HFFc6 (cell line): ENCODE data around the gene SDC3. TPM values are rescaled to one million over a fixed set of nuclear protein-coding genes. Genes with fewer than 3 reads are reported as not detected.

Source experiments
- DNase-seq: peaks from one replicate; pipeline ENCODE4 v3.0.0-alpha.2; 2018
- H3K27ac Mint-ChIP-seq: 2 replicates; pipeline ENCODE4 v1.8.0; 2020; ENCODE audit warnings: mild to moderate bottlenecking, mixed read lengths
- H3K27me3 Mint-ChIP-seq: 2 replicates; pipeline ENCODE4 v1.8.0; 2021; ENCODE audit warnings: mild to moderate bottlenecking, moderate library complexity, mixed read lengths; ENCODE audit not compliant: insufficient read depth
- H3K36me3 Mint-ChIP-seq: 2 replicates; pipeline ENCODE4 v1.8.0; 2021; ENCODE audit warnings: low read depth, mixed read lengths
- H3K4me1 Mint-ChIP-seq: 2 replicates; pipeline ENCODE4 v1.8.0; 2020; ENCODE audit warnings: low read depth, mixed read lengths
- H3K4me3 Mint-ChIP-seq: 2 replicates; pipeline ENCODE4 v1.8.0; 2020; ENCODE audit warnings: mild to moderate bottlenecking, moderate library complexity, mixed read lengths
- H3K9me3 Mint-ChIP-seq: 2 replicates; pipeline ENCODE4 v1.8.0; 2020; ENCODE audit warnings: mild to moderate bottlenecking, mixed read lengths
- total RNA-seq, 6 experiments: library from RNA; stranded (reverse); fragmentation: NEBNext Ultra II Directional; extraction: Animal tissue kit (Norgen Biotek cat#: 25700); gene quantifications; 2 replicates in 1 of 6; 3 replicates in 5 of 6; pipeline ENCODE4 v1.2.3, GENCODE V29; 2021
- TF ChIP-seq, protein P1 (sequence below): fragments of 200-600 bp; sonication (generic); IDR thresholded peaks from 2 replicates; pipeline ENCODE4 v1.5.0; 2021; ENCODE audit warnings: antibody characterized with exemption, mild to moderate bottlenecking

SDC3 gene
- total RNA-seq, 6 experiments from 2014 or later: 50.9 to 60.5 (median 56.7) TPM

DNA sequence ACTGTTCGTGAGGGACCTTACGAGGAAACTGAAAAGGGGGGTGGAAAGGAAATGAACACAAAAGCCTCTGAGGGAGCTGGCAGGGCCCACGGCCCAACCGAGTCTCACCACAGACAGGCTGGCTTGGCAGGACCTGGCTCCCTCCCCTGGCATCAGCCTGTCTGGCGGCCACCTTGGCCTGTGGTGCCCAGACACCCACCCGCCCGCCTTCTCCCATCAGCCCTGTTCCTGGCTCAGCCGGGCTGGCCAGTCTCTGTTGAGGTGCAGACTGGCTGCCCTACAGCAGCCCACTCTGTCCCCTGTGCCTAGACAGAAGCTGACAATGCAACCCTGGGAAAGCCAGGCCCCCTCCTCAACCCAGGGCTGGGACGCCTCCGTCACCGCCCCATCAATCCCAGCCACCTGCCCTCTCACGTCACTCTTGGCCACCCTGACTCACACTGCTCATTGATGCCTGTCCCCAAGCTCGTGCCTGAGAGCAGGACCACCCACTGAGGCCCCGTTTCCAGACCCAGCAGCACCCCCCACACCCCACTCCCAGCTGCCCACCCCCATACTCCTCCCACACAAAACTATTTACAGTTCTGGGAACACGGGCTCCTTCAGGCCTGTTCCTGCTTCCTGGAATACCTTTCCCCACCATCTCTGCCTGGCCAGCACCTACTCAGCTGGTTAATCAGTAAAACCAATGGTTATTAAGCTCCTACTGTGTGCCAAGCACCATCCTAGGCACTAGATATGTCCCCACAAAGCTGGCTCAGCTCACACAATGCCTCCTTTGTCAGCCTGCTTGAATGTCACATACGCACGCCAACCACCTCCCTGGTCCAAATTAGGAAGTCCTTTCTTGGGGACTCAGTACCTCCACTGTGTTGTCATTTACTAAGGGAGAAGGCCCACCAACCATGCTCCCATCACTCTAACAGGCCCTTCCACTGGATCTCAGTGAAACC lies 22.7 kb downstream of the SDC3 start:
- no peaks in the 10 kb centered on the region; the same call in 1 of the 2 replicates for H3K27me3 Mint-ChIP-seq
- peaks cover 28% of the 10 kb centered on the region for H3K4me1 Mint-ChIP-seq
- H3K4me3 Mint-ChIP-seq: no peak overlapping the region
- no peak overlapping the region for H3K27ac Mint-ChIP-seq
- TF ChIP-seq, protein P1, sequence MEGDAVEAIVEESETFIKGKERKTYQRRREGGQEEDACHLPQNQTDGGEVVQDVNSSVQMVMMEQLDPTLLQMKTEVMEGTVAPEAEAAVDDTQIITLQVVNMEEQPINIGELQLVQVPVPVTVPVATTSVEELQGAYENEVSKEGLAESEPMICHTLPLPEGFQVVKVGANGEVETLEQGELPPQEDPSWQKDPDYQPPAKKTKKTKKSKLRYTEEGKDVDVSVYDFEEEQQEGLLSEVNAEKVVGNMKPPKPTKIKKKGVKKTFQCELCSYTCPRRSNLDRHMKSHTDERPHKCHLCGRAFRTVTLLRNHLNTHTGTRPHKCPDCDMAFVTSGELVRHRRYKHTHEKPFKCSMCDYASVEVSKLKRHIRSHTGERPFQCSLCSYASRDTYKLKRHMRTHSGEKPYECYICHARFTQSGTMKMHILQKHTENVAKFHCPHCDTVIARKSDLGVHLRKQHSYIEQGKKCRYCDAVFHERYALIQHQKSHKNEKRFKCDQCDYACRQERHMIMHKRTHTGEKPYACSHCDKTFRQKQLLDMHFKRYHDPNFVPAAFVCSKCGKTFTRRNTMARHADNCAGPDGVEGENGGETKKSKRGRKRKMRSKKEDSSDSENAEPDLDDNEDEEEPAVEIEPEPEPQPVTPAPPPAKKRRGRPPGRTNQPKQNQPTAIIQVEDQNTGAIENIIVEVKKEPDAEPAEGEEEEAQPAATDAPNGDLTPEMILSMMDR: no peak
- no peaks in the 10 kb centered on the region for H3K36me3 Mint-ChIP-seq
- H3K9me3 Mint-ChIP-seq: no peaks in the 10 kb centered on the region
- no peak for DNase-seq

DNA sequence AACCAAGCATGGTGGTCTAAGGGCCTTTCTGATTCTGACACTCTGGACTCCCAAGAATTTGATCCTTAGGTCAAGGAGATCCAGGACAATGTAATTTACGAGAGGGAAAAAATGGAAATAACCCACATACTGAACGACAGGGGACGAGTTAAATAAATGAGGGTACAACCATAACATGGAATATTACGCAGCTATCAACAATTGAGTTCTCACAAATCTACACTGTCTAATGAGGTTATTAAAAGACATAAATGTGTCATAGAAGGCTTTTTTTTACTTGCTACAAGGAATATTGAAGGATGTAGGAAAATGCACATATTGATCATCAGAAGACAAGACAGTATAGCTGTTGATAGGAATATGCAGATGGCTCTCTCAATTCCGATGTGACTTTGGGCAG lies 23.8 kb downstream of the SDC3 start:
- Mint-ChIP-seq H3K4me3 (no peak overlapping the region), H3K27ac (no peak overlapping the region), H3K27me3 (no peaks in the 10 kb centered on the region; the same call in 1 of the 2 replicates), H3K9me3 (no peaks in the 10 kb centered on the region), H3K36me3 (no peaks in the 10 kb centered on the region), H3K4me1 (peaks cover 31% of the 10 kb centered on the region)
- DNase-seq: no peak
- TF ChIP-seq, protein P1: no peak

DNA sequence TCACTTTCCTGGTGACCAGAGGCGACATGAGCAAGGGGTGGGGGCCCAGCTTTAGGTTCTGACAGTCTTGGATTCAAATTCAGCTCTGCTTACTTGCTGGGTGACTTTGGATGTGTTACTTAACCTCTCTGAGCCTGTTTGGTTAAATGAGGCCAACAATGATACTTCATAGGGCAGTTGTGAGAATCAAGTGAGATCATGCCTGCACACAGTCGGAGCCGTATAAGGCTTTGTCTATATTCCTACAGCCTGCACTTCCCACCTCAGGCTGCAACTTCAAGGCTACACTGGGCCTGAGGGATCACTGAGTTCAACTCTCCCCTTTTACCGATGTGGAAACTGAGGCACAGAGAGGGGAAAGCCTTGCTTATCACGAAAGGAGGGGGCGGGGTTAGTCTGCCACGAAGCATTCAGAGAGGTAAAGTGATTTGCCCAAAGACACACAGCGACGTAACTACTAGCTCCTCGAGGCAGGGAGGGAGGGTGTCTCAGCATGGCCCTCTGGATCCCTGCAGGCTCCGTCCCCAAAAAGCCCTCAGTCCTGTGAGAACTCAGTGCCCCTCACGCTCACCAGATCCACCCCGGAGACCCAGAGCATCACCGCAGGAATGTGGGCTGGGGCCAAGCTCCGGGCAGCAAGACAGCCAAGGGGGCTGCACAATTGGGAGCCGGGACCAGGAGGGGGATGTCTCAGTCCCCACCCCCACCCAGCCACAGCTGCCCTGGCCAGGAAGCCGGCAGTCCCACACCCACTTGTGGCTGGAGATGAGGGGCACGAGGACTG lies 25.0 kb downstream of the SDC3 start:
- TF ChIP-seq, protein P1: no peak
- Mint-ChIP-seq H3K36me3 (no peaks in the 10 kb centered on the region), H3K4me1 (peaks cover 31% of the 10 kb centered on the region), H3K27ac (no peak overlapping the region), H3K4me3 (no peak overlapping the region), H3K9me3 (no peaks in the 10 kb centered on the region), H3K27me3 (no peaks in the 10 kb centered on the region; the same call in 1 of the 2 replicates)
- DNase-seq: no peak

DNA sequence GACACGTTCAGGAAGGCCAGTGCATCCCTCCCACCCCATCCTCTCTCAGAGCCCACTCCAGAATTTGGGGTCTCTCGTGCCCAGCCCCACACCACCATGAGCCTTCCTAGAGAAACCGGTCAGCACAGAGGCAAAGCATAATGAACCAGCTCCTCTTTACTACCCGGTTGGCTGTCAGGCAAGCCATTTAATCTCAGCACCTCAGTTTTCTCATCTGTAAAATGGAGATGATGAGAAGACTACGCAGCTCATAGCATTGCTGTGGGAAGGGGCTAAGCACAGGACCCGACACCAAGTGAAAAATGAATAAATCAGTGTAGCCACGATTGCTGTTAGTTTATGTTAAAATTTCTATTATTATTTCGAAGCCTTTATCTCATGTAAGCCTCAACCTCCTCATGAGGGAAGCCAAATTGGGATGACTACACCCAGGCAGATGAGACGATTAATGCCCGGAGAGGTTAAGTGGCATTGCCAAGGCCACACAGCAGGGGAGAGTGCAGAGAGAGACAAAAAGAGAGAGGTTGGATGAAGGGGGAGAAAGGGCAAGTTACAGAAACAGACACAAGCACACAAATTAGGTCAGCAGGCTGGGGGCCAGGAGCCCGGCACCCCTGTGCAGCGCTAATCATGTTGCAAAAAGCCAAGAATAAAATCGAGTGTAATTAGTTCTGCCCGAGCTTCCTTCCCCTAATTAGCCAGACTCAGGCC lies 25.7 kb downstream of the SDC3 start:
- Mint-ChIP-seq H3K4me1 (peaks cover 28% of the 10 kb centered on the region), H3K9me3 (no peaks in the 10 kb centered on the region), H3K4me3 (no peak overlapping the region), H3K27ac (no peak overlapping the region), H3K36me3 (no peaks in the 10 kb centered on the region), H3K27me3 (no peaks in the 10 kb centered on the region; the same call in 1 of the 2 replicates)
- DNase-seq: no peak
- TF ChIP-seq, protein P1: no peak
